GM12878 (cell line): ENCODE measurements around the gene PLGRKT. TPM values are rescaled to one million over a fixed set of nuclear protein-coding genes. Genes with fewer than 3 reads are reported as not detected.

Experiments
- ATAC-seq: fragments of 200-7000 bp; cut with Tn5 transposase; 3 replicates; pipeline ENCODE4 v1.9.1; 2020; ENCODE audit warnings: mild to moderate bottlenecking, moderate library complexity
- BruUV-seq: library from RNA; stranded (reverse); fragments of 400-500 nt; replicated peaks from 2 replicates; lab custom pipeline; 2021; lab: Mats Ljungman, UMichigan
- CTCF ChIA-PET: fragments of 300-600 bp; sonication (Branson Sonifier 250); formaldehyde crosslinking; extraction: SDS; loops from one replicate; lab custom pipeline; 2021; ENCODE audit warnings: inconsistent platforms; lab: Yijun Ruan, JAX
- POLR2A ChIA-PET: fragments of 350-600 bp; formaldehyde crosslinking; extraction: SDS; loops from one replicate; lab custom pipeline; 2021; ENCODE audit warnings: inconsistent platforms; lab: Charles Lee
- RAD21 ChIA-PET: fragments of 300-600 bp; sonication (Branson Sonifier 250); formaldehyde crosslinking; loops from one replicate; lab custom pipeline; 2023; ENCODE audit warnings: antibody characterized with exemption; ENCODE audit not compliant: unreplicated experiment; lab: Charles Lee
- SMC1A ChIA-PET: fragments of 300-600 bp; sonication (Branson Sonifier 250); formaldehyde crosslinking; loops from one replicate; lab custom pipeline; 2023; ENCODE audit not compliant: unreplicated experiment, uncharacterized antibody; lab: Charles Lee
- DNase-seq: peaks from one replicate; pipeline ENCODE4 v3.0.0-alpha.2; 2011; ENCODE audit warnings: low read depth, low spot score
- FAIRE-seq: peaks from 3 replicates; lab custom pipeline; 2011; peaks lifted over from hg19 to GRCh38; lab: Jason Lieb, UNC
- H2AFZ ChIP-seq: 2 replicates; pipeline ENCODE4 v1.6.0; 2011; ENCODE audit warnings: low read depth, low read length, control low read depth; ENCODE audit not compliant: control insufficient read depth
- H3K27ac ChIP-seq: 2 replicates; pipeline ENCODE4 v1.5.1; 2011; ENCODE audit warnings: control low read depth; ENCODE audit not compliant: control insufficient read depth, insufficient read depth
- H3K27me3 ChIP-seq, 2 experiments: replicated peaks in 1 of 2; 2 replicates each; pipeline versions ENCODE4 v1.6.0 to v1.6.1; 2011; ENCODE audit warnings: low read length in 1 of 2; ENCODE audit not compliant: control insufficient read depth in 2 of 2, insufficient read depth in 2 of 2
- H3K36me3 ChIP-seq, 2 experiments: 2 replicates each; pipeline ENCODE4 v1.5.1; 2011; ENCODE audit warnings: low read length in 1 of 2; ENCODE audit not compliant: control insufficient read depth in 2 of 2, insufficient read depth in 2 of 2
- H3K4me1 ChIP-seq: 2 replicates; pipeline ENCODE4 v1.6.1; 2011; ENCODE audit warnings: mild to moderate bottlenecking, low read length, moderate library complexity, mixed read lengths; ENCODE audit not compliant: control insufficient read depth, insufficient read depth
- H3K4me2 ChIP-seq: 2 replicates; pipeline ENCODE4 v1.6.0; 2011; ENCODE audit warnings: control low read depth; ENCODE audit not compliant: control insufficient read depth, insufficient read depth
- H3K4me3 ChIP-seq: fragments of 200-600 bp; sonication (generic); 2 replicates; pipeline ENCODE4 v1.5.1; 2016
- H3K79me2 ChIP-seq: 2 replicates; pipeline ENCODE4 v1.6.0; 2011; ENCODE audit warnings: low read length; ENCODE audit not compliant: control insufficient read depth, insufficient read depth
- H3K9ac ChIP-seq: 2 replicates; pipeline ENCODE4 v1.8.0; 2011; ENCODE audit warnings: low read length, control low read depth, mixed read lengths; ENCODE audit not compliant: control insufficient read depth, insufficient read depth
- H3K9me3 ChIP-seq: replicated peaks from 3 replicates; pipeline ENCODE4 v1.5.1; 2011; ENCODE audit warnings: mild to moderate bottlenecking, low read length; ENCODE audit not compliant: control insufficient read depth, insufficient read depth
- H4K20me1 ChIP-seq: 2 replicates; pipeline ENCODE4 v1.6.0; 2011; ENCODE audit not compliant: control insufficient read depth, insufficient read depth
- CBX5 ChIP-seq: sonication (generic); IDR thresholded peaks from 2 replicates; pipeline ENCODE4 v1.6.1; 2016; ENCODE audit warnings: low read depth, moderate library complexity, mild to moderate bottlenecking, inconsistent platforms
- CHD1 ChIP-seq: IDR thresholded peaks from 2 replicates; pipeline ENCODE4 v1.6.1; 2012; ENCODE audit warnings: low read depth, low read length, improper control_type of control experiment
- FOS ChIP-seq: IDR thresholded peaks from 3 replicates; pipeline ENCODE4 v1.6.1; 2011; ENCODE audit warnings: borderline replicate concordance; ENCODE audit not compliant: insufficient read length; ENCODE audit errors: extremely low read depth
- FOXK2 ChIP-seq: fragments of 450-650 bp; IDR thresholded peaks from 2 replicates; pipeline ENCODE4 v1.6.1; 2017; ENCODE audit warnings: mild to moderate bottlenecking, moderate library complexity
- MEF2A ChIP-seq: IDR thresholded peaks from 2 replicates; pipeline ENCODE4 v1.6.1; 2011; ENCODE audit warnings: low read depth, mild to moderate bottlenecking, low read length, moderate library complexity; ENCODE audit not compliant: insufficient read depth
- MTA2 ChIP-seq: fragments of 450-650 bp; IDR thresholded peaks from 2 replicates; pipeline ENCODE4 v1.6.1; 2016; ENCODE audit warnings: low read depth, mild to moderate bottlenecking, moderate library complexity
- NR2F1 ChIP-seq: fragments of 450-650 bp; conservative IDR thresholded peaks from 2 replicates; pipeline ENCODE4 v1.6.1; 2017; ENCODE audit warnings: mild to moderate bottlenecking
- RUNX3 ChIP-seq: IDR thresholded peaks from 2 replicates; pipeline ENCODE4 v1.6.1; 2012; ENCODE audit warnings: low read length, inconsistent platforms
- SPI1 ChIP-seq: IDR thresholded peaks from 2 replicates; pipeline ENCODE4 v1.6.1; 2011; ENCODE audit warnings: low read depth, mild to moderate bottlenecking, low read length, moderate library complexity, borderline replicate concordance; ENCODE audit not compliant: insufficient read depth
- STAT1 ChIP-seq: fragments of 450-650 bp; conservative IDR thresholded peaks from 2 replicates; pipeline ENCODE4 v1.6.1; 2014; ENCODE audit warnings: antibody characterized with exemption, mild to moderate bottlenecking
- WGBS: methylation state at CpG from one replicate; pipeline ENCODE4 v1.1.6; 2016; ENCODE audit warnings: low lambda C conversion rate; ENCODE audit not compliant: insufficient replicate concordance, insufficient coverage; ENCODE audit errors: missing lambda C conversion rate; 5-methylcytosine and 5-hydroxymethylcytosine counted together
- in situ Hi-C: fragments of 300-500 bp; cut with MboI; formaldehyde crosslinking; loops from 9 replicates; pipeline ENCODE4 v1.14.3; 2018; ENCODE audit warnings: mixed read lengths
- intact Hi-C: fragments of 100-400 bp; cut with micrococcal nuclease; formaldehyde crosslinking; loops from one replicate; pipeline ENCODE4 v1.14.2; 2022; ENCODE audit not compliant: unreplicated experiment
- polyA plus RNA-seq, 11 experiments: library from polyadenylated mRNA; depleted of rRNA in 4 of 11; unstranded in 6 of 11; stranded (reverse) in 5 of 11; fragments of >200 nt; fragmentation: Nextera tagmentation in 4 of 11; fragmentation: Illumina TruSeq in 1 of 11; extraction: Ambion mirVana in 4 of 11; extraction: Trizol in 1 of 11; gene quantifications; 1 replicate in 1 of 11; 2 replicates in 10 of 11; pipeline versions ENCODE4 v1.2.1 to v1.2.3, GENCODE V29; 2011 to 2016; ENCODE audit warnings: inconsistent platforms in 2 of 11, missing spikeins in 2 of 11, low read depth in 1 of 11
- total RNA-seq, 4 experiments: library from RNA; depleted of rRNA in 3 of 4; stranded (reverse); fragments of >200 nt in 3 of 4; fragmentation: Illumina TruSeq in 1 of 4; extraction: Trizol in 1 of 4; gene quantifications; 2 replicates each; pipeline versions ENCODE4 v1.2.1 to v1.2.3, GENCODE V29; 2013 to 2021
- TF ChIP-seq, protein P1 (sequence below): fragments of 450-650 bp; IDR thresholded peaks from 2 replicates; pipeline ENCODE4 v1.6.1; 2017; ENCODE audit warnings: mild to moderate bottlenecking, moderate library complexity
- TF ChIP-seq, protein P2 (sequence below): fragments of 450-650 bp; IDR thresholded peaks from 2 replicates; pipeline ENCODE4 v1.6.1; 2017; ENCODE audit warnings: low read depth, mild to moderate bottlenecking, moderate library complexity

Gene PLGRKT
- total and polyA plus RNA-seq, 10 of the 15 experiments (the other 5 are each of a cell fraction or from before 2014, with no cell fraction given): 25.2 to 72.3 (median 38.4) TPM

DNA sequence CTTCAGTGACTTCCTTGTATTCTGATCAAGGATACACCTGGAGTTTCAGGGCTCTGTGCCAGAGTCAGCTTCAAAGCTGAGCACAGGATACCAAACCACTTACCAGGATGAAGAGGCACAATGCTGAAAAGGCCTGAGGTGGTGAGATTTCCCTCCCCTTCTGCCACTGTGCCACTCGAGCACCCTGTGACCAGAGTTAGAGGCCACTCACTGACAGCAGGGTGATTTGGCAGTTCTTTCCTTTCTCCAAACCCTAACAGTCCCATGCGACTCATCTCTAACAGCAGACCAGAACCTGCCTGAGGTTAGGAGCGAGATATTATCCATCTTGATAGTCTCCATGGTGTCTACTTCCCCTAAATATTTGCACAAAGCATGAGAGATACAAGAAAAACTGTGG, 1.8 kb downstream of the PLGRKT start:
- TF ChIP-seq RUNX3 (no peak), FOXK2 (no peak), MTA2 (no peak), MEF2A (no peak), SPI1 (no peak), STAT1 (no peak), CHD1 (no peak), CBX5 (no peak), NR2F1 (no peak), FOS (no peak)
- TF ChIP-seq, protein P1, sequence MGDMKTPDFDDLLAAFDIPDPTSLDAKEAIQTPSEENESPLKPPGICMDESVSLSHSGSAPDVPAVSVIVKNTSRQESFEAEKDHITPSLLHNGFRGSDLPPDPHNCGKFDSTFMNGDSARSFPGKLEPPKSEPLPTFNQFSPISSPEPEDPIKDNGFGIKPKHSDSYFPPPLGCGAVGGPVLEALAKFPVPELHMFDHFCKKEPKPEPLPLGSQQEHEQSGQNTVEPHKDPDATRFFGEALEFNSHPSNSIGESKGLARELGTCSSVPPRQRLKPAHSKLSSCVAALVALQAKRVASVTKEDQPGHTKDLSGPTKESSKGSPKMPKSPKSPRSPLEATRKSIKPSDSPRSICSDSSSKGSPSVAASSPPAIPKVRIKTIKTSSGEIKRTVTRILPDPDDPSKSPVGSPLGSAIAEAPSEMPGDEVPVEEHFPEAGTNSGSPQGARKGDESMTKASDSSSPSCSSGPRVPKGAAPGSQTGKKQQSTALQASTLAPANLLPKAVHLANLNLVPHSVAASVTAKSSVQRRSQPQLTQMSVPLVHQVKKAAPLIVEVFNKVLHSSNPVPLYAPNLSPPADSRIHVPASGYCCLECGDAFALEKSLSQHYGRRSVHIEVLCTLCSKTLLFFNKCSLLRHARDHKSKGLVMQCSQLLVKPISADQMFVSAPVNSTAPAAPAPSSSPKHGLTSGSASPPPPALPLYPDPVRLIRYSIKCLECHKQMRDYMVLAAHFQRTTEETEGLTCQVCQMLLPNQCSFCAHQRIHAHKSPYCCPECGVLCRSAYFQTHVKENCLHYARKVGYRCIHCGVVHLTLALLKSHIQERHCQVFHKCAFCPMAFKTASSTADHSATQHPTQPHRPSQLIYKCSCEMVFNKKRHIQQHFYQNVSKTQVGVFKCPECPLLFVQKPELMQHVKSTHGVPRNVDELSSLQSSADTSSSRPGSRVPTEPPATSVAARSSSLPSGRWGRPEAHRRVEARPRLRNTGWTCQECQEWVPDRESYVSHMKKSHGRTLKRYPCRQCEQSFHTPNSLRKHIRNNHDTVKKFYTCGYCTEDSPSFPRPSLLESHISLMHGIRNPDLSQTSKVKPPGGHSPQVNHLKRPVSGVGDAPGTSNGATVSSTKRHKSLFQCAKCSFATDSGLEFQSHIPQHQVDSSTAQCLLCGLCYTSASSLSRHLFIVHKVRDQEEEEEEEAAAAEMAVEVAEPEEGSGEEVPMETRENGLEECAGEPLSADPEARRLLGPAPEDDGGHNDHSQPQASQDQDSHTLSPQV: no peak
- TF ChIP-seq, protein P2, sequence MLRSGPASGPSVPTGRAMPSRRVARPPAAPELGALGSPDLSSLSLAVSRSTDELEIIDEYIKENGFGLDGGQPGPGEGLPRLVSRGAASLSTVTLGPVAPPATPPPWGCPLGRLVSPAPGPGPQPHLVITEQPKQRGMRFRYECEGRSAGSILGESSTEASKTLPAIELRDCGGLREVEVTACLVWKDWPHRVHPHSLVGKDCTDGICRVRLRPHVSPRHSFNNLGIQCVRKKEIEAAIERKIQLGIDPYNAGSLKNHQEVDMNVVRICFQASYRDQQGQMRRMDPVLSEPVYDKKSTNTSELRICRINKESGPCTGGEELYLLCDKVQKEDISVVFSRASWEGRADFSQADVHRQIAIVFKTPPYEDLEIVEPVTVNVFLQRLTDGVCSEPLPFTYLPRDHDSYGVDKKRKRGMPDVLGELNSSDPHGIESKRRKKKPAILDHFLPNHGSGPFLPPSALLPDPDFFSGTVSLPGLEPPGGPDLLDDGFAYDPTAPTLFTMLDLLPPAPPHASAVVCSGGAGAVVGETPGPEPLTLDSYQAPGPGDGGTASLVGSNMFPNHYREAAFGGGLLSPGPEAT: no peak
- peaks cover 14% of the 10 kb centered on the region for H3K79me2 ChIP-seq
- peaks cover 7% of the 10 kb centered on the region for H3K4me1 ChIP-seq
- WGBS: 79% methylated on average over 3 of the region's 3 CpGs
- no peak for DNase-seq
- RAD21 ChIA-PET: interaction anchor here (4.4 to 8.7 kb wide), 2 partner anchors 152 to 164 kb away, joined by 28 to 130 read pairs; no protein-coding TSS in a partner anchor
- no peak for ATAC-seq
- no peak overlapping the region for H3K4me3 ChIP-seq
- SMC1A ChIA-PET: interaction anchor here (1.3 to 9.7 kb wide), 3 partner anchors 10 to 151 kb away, joined by 3 to 187 read pairs (median 5); no protein-coding TSS in a partner anchor
- POLR2A ChIA-PET: no interaction called here
- no peaks in the 10 kb centered on the region for H4K20me1 ChIP-seq
- peaks cover 0 to 6% of the 10 kb centered on the region in 2 experiments; a peak in 3 of 4 replicates for H3K36me3 ChIP-seq
- CTCF ChIA-PET: interaction anchor here (5.8 kb wide), 1 partner anchor 11 kb away, joined by 37 read pairs; no protein-coding TSS in a partner anchor
- H3K4me2 ChIP-seq: peak overlapping the region; percentile 42; the same call in 1 of the 2 replicates
- no peak for FAIRE-seq
- in situ Hi-C loops: no loop called here
- H3K9me3 ChIP-seq: no peaks in the 10 kb centered on the region; the same call in 1 of the 3 replicates
- H3K27ac ChIP-seq: no peak overlapping the region; the same call in 1 of the 2 replicates
- no peaks in the 10 kb centered on the region for H3K27me3 ChIP-seq
- H2AFZ ChIP-seq: no peak overlapping the region
- intact Hi-C loops: loop anchor here (5.0 kb wide), 4 partner anchors 74 to 694 kb away; partner anchors contain the start of gene AK3
- no peak overlapping the region for H3K9ac ChIP-seq
- BruUV-seq: no TSS peak
